K562 treated with DMSO at 1 percent for 48 hours (cell line): ENCODE data around the gene PGAP3. TPM values are rescaled to one million over a fixed set of nuclear protein-coding genes. Genes with fewer than 3 reads are reported as not detected.

Source experiments
- total RNA-seq: library from RNA; unstranded; fragments of 300-600 nt; gene quantifications from 2 replicates; pipeline ENCODE4 v1.2.3, GENCODE V29; 2022; ENCODE audit warnings: low replicate concordance; ENCODE audit errors: extremely low read depth

PGAP3 gene
- not detected in 2 replicates for total RNA-seq

DNA sequence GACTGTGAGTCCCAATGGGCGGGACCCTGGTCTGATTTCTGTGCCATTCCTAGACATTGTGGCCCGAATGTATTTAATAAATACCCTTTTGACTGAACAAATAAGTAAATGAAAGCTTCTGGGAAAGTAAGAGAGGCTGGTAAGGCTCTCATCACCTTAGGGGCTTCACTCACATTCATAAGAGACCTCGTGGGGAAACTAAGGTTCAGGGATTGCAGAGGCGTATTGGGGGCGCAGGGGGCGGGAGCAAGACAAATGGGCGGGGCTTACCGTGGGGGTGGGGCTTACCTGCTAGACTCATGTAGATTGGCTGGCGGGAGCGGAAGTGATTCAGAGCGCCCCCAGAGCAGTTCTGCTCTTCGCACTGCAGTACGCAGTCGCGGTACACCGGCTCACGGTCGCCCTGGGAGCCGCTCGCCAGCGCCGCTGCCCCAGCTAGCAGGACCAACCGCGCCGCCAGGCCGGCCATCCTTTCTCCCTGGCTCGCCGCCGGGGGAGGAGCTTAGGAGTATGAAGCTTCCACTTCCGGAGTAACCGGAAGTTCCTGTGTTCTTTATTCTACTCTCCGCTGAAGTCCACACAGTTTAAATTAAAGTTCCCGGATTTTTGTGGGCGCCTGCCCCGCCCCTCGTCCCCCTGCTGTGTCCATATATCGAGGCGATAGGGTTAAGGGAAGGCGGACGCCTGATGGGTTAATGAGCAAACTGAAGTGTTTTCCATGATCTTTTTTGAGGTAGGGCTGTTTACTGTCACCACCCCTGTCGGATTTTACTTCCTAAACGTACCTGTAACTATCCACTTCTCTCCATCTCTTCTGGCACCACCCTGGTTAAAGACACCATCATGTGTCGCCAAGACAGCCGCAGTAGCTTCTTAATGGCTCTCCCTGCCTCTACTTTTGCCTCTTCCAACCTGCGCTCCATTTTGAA is at the start of gene PGAP3:
Gene PGAP3, minus strand, starts transcription at position 512 of the 929 bp plus-strand sequence. Its CDS starts 43 bp downstream, at position 469.

GRCh38 chr17:39730095-39730921 is 42.5 kb upstream of the PGAP3 start, which contains the start of gene MIEN1:
Gene MIEN1, minus strand, starts transcription at chr17:39730532. Its CDS starts 37 bp downstream, at chr17:39730495.

GRCh38 chr17:39699818-39700147 is 11.9 kb upstream of the PGAP3 start, which contains the start of gene ERBB2:
Gene ERBB2, plus strand, starts transcription at chr17:39700064. Its CDS starts 175 bp downstream, at chr17:39700239.

GRCh38 chr17:39667945-39668924 is 19.6 kb downstream of the PGAP3 start, which contains the start of gene PNMT:
Gene PNMT, plus strand, starts transcription at chr17:39668453. Its CDS starts 23 bp downstream, at chr17:39668476.

GRCh38 chr17:39664581-39665561 is 23.0 kb downstream of the PGAP3 start, which contains the start of gene TCAP:
Gene TCAP, plus strand, starts transcription at chr17:39665349. Its CDS starts 11 bp downstream, at chr17:39665360.

DNA sequence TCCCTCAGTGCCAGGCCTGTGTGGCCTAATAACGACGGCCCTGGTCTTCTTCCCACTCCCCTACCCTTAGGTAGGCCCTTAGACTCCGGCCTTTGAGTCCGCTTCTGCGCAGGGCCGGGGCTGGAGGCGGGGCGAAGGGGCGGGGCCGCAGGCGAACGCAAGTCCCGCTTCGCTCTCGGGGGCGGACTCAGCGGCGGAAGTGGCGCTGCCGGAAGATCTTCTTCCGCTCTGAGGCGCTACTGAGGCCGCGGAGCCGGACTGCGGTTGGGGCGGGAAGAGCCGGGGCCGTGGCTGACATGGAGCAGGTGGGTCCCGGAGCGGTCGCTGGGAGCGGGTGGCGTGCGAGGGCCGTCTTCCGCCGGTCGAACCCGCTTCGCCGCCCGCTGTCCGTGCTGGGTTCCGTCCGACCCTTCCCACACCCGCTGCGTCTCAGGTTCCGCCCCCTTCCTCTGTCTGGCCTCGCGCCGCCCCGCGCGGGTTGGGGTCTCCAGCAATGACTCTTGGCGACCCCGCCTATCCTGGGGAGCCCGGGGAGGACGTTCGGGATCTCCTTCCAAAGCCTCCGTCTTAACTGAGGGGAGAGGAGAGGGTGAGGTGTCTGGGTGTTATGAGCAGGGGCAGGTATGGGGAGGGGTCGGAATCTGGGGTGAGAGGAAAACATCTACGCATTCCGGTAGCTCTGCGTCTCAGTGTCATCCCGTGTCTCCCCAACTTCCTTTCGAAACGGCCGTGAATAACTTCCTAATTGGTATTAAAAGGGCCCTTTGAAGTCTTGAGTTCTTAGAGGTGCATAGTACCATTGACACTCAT is 50.7 kb downstream of the PGAP3 start, which contains the start of gene STARD3:
Gene STARD3, plus strand, starts transcription at position 218 of the 810 bp plus-strand sequence. CDS start 16,388 bp downstream, outside the sequence.

GRCh38 chr17:39626171-39627046 is 61.4 kb downstream of the PGAP3 start, which contains the start of gene PPP1R1B:
Gene PPP1R1B, plus strand, starts transcription at chr17:39626952. Its CDS starts 441 bp downstream, at chr17:39627393.

Other genes starting within 250 kb of the PGAP3 start
- gene MED1, start 236.8 kb downstream of the PGAP3 start, total RNA-seq: not detected in 2 replicates
- not detected in 2 replicates for gene CDK12, start 226.6 kb downstream of the PGAP3 start, total RNA-seq
- not detected in 2 replicates for gene NEUROD2, start 80.1 kb downstream of the PGAP3 start, total RNA-seq
- gene PPP1R1B, start 61.1 kb downstream of the PGAP3 start, total RNA-seq: not detected in 2 replicates
- not detected in 2 replicates for gene STARD3, start 50.9 kb downstream of the PGAP3 start, total RNA-seq
- not detected in 2 replicates for gene TCAP, start 22.7 kb downstream of the PGAP3 start, total RNA-seq
- not detected in 2 replicates for gene PNMT, start 19.6 kb downstream of the PGAP3 start, total RNA-seq
- gene ERBB2, start 12.0 kb upstream of the PGAP3 start, total RNA-seq: not detected in 2 replicates
- gene MIEN1, start 42.5 kb upstream of the PGAP3 start, total RNA-seq: not detected in 2 replicates
- not detected in 2 replicates for gene GRB7, start 49.9 kb upstream of the PGAP3 start, total RNA-seq
- not detected in 2 replicates for gene IKZF3, start 176.3 kb upstream of the PGAP3 start, total RNA-seq
- not detected in 2 replicates for gene ZPBP2, start 180.1 kb upstream of the PGAP3 start, total RNA-seq
- gene GSDMB, start 230.6 kb upstream of the PGAP3 start, total RNA-seq: not detected in 2 replicates
- gene ORMDL3, start 239.5 kb upstream of the PGAP3 start, total RNA-seq: not detected in 2 replicates
- not detected in 2 replicates for gene LRRC3C, start 239.7 kb upstream of the PGAP3 start, total RNA-seq